ENCODE results near the gene CD28.

Gene CD28

DNA sequence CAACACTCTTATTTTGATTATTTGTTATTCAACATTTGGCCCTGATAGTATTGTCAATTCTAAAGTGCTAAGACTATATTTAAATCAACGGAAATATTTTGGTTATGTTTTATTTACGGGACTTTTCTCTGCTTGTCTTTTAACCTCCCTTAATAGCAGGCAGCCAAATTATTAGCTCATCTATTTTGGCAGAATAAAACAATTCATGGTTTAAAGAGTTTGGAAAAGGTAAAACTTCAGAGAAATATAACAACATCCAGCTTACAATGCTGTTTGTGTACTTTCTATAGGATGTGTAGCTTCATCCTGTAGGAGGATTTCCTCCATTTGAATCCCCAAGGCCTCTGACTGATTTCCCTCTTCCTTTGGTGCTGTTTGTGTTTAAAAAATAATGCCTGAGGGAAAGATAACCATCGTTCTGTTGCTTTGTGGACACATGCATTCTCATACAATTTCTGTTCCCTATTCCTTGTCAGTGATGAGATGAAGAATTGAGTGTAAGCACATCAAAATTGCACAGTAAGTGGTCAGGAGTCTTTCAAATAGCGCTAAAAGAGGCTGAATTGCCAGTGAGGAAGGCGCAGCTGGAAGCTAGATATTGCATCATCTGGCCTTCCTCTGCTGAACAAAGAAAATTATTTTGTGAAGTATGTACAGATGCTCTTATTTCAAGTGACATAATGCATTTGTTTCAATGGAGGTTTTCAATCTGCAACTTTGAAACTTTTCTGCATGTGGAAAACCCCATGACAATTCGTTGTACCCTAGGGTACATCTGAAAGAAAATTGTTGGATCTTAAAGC, 80.3 kb downstream of the CD28 start:
- DNase-seq = no peak

DNA sequence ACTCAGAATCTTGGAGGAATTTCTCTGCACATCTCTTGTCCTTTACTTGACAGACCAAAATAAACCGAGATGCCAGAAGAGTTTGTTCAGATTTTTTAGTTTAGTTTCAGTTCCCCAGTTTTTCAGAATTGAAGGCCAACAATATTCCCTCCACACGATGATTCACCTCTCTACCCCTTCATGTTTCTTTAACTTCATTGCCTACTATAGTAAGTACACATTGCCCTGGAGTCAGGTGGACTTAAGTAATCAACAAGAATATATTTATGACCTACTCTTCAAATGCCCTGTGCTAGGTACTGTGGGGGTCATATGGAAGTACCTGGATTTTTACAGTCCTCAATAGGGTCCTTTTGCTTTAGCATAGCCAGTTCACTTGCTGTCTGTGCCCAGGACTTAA, 81.5 kb downstream of the CD28 start:
- DNase-seq = no peak

All from NCI-H2171 treated with DMSO at 0.1 percent for 48 hours (cell line).